Mesodermal cell (in vitro differentiated cells): ENCODE data around the gene CCDC158.

Experiments used
- H3K27ac ChIP-seq: 2 replicates; pipeline ENCODE4 v1.7.0; 2013; ENCODE audit warnings: mild to moderate bottlenecking, low read depth, low read length, moderate library complexity; ENCODE audit not compliant: severe bottlenecking
- H3K36me3 ChIP-seq: 2 replicates; pipeline ENCODE4 v1.7.1; 2013; ENCODE audit warnings: mild to moderate bottlenecking, low read length, moderate library complexity; ENCODE audit not compliant: control insufficient read depth, insufficient read depth
- H3K4me1 ChIP-seq: one replicate; pipeline ENCODE4 v1.7.1; 2013; ENCODE audit warnings: mild to moderate bottlenecking, low read length; ENCODE audit not compliant: insufficient read depth, control insufficient read depth, poor library complexity, severe bottlenecking
- H3K4me3 ChIP-seq: 2 replicates; pipeline ENCODE4 v1.7.0; 2013; ENCODE audit warnings: low read length, control low read depth, mild to moderate bottlenecking; ENCODE audit not compliant: insufficient read depth, poor library complexity, severe bottlenecking; ENCODE audit errors: extremely low read depth
- H3K9me3 ChIP-seq: 2 replicates; pipeline ENCODE4 v1.7.1; 2013; ENCODE audit warnings: mild to moderate bottlenecking, low read length, moderate library complexity; ENCODE audit not compliant: control insufficient read depth
- WGBS, 2 experiments: methylation state at CpG; one replicate each; pipeline ENCODE4 v1.1.5; 2013; ENCODE audit warnings: missing lambda C conversion rate in 2 of 2; ENCODE audit not compliant: insufficient coverage in 2 of 2; 5-methylcytosine and 5-hydroxymethylcytosine counted together

Gene CCDC158

GRCh38 chr4:76270244-76271175 lies 150.4 kb downstream of the CCDC158 start:
- 94 to 97% methylated on average over 7 to 9 of the region's 11 CpGs for WGBS, 2 experiments
- no peak overlapping the region for H3K27ac ChIP-seq
- H3K9me3 ChIP-seq = no peaks in the 10 kb centered on the region
- H3K4me1 ChIP-seq = no peaks in the 10 kb centered on the region
- H3K4me3 ChIP-seq = no peak overlapping the region
- no peaks in the 10 kb centered on the region for H3K36me3 ChIP-seq

GRCh38 chr4:76267811-76268210 lies 153.1 kb downstream of the CCDC158 start:
- WGBS, 2 experiments = 88 to 93% methylated on average over 6 of the region's 6 CpGs
- H3K4me1 ChIP-seq = no peaks in the 10 kb centered on the region
- H3K4me3 ChIP-seq = no peak overlapping the region
- H3K36me3 ChIP-seq = no peaks in the 10 kb centered on the region
- H3K27ac ChIP-seq = no peak overlapping the region
- H3K9me3 ChIP-seq = no peaks in the 10 kb centered on the region

GRCh38 chr4:76266627-76267026 lies 154.3 kb downstream of the CCDC158 start:
- 91 to 93% methylated on average over 3 of the region's 3 CpGs for WGBS, 2 experiments
- Histone ChIP-seq H3K4me1 (no peaks in the 10 kb centered on the region), H3K27ac (no peak overlapping the region)

GRCh38 chr4:76265631-76266218 lies 155.2 kb downstream of the CCDC158 start:
- Histone ChIP-seq H3K4me1 (no peaks in the 10 kb centered on the region), H3K9me3 (no peaks in the 10 kb centered on the region), H3K36me3 (no peaks in the 10 kb centered on the region), H3K4me3 (no peak overlapping the region), H3K27ac (no peak overlapping the region)
- WGBS, 2 experiments = 96 to 97% methylated on average over 4 to 5 of the region's 6 CpGs

More at GRCh38 chr4:76266627-76267026, 154.3 kb downstream of the CCDC158 start:
- Histone ChIP-seq H3K9me3 (no peaks in the 10 kb centered on the region), H3K4me3 (no peak overlapping the region), H3K36me3 (no peaks in the 10 kb centered on the region)
